ENCODE results near the gene WIPI1. TPM values are rescaled to one million over a fixed set of nuclear protein-coding genes. Genes with fewer than 3 reads are reported as not detected.

The WIPI1 gene
- total and polyA plus RNA-seq, 2 of the 13 experiments (the other 11 are each of a cell fraction or from before 2014, with no cell fraction given): 29.4 to 141 TPM

- Histone ChIP-seq H3K27me3 (ENCODE audit: control insufficient read depth in 1 of 2, insufficient read depth in 2 of 2, low read length in 2 of 2) (no peaks in the 10 kb centered on the region), H3K36me3 (replicated peaks in 1 of 2; ENCODE audit: control insufficient read depth in 1 of 2, insufficient read depth in 2 of 2, low read length in 2 of 2) (peaks cover 15 to 20% of the 10 kb centered on the region in 2 experiments), H3K79me2 (ENCODE audit: insufficient read depth, low read length) (no peaks in the 10 kb centered on the region), H3K9ac (ENCODE audit: insufficient read depth, low read depth, low read length) (no peak overlapping the region), H3K4me3 (replicated peaks in 1 of 3; ENCODE audit: insufficient read depth in 1 of 3, low read depth in 2 of 3, low read length in 3 of 3) (no peak overlapping the region), H3K4me2 (ENCODE audit: low read depth, low read length) (no peak overlapping the region), H4K20me1 (ENCODE audit: insufficient read depth, low read length) (no peaks in the 10 kb centered on the region), H3K27ac (ENCODE audit: extremely low read length, insufficient read depth, low read length) (no peak overlapping the region), H3K9me3 (ENCODE audit: low read length) (no peaks in the 10 kb centered on the region), H3K4me1 (ENCODE audit: insufficient read depth, low read length) (no peaks in the 10 kb centered on the region), H2AFZ (ENCODE audit: low read length) (no peak overlapping the region)
- CTCF ChIA-PET (ENCODE audit: low intra/inter-chr PET ratio, low total read pairs): no interaction called here
- POLR2A ChIA-PET: no interaction called here
- DNase-seq (ENCODE audit: low spot score): no peak
- intact Hi-C loops (cut with micrococcal nuclease; ENCODE audit: unreplicated experiment) (no loop called here), in situ Hi-C loops (cut with HindIII; ENCODE audit: extremely low pct_ligation_motif_present, low pct_unique_long_range_greater_than_20kb) (no loop called here)
- ATAC-seq: no peak
- no peak for FAIRE-seq
- TF ChIP-seq TCF12 (IDR thresholded peaks at IDR 0.05) (no peak), TCF12 (CRISPR knock-in tag; IDR thresholded peaks at IDR 0.05) (no peak), SMC3 (IDR thresholded peaks at IDR 0.05; ENCODE audit: low read length) (no peak), KAT8 (CRISPR knock-in tag; IDR thresholded peaks at IDR 0.05) (no peak), DNMT1 (CRISPR knock-in tag; IDR thresholded peaks at IDR 0.05) (no peak), TAF15 (IDR thresholded peaks at IDR 0.05; ENCODE audit: low read depth, low read length, poor library complexity, severe bottlenecking) (no peak), NONO (IDR thresholded peaks at IDR 0.05) (no peak), NONO (CRISPR knock-in tag; conservative IDR thresholded peaks at IDR 0.05) (no peak), ZNF460 (CRISPR knock-in tag; IDR thresholded peaks at IDR 0.05; ENCODE audit: borderline replicate concordance) (no peak), ZNF224 (CRISPR knock-in tag; IDR thresholded peaks at IDR 0.05) (no peak), SMARCE1 (IDR thresholded peaks at IDR 0.05; ENCODE audit: borderline replicate concordance) (no peak), PITX1 (CRISPR knock-in tag; IDR thresholded peaks at IDR 0.05) (no peak), NFE2L1 (CRISPR knock-in tag; IDR thresholded peaks at IDR 0.05; ENCODE audit: borderline replicate concordance) (no peak), KLF6 (CRISPR knock-in tag; IDR thresholded peaks at IDR 0.05) (no peak)
- TF ChIP-seq, protein P1, sequence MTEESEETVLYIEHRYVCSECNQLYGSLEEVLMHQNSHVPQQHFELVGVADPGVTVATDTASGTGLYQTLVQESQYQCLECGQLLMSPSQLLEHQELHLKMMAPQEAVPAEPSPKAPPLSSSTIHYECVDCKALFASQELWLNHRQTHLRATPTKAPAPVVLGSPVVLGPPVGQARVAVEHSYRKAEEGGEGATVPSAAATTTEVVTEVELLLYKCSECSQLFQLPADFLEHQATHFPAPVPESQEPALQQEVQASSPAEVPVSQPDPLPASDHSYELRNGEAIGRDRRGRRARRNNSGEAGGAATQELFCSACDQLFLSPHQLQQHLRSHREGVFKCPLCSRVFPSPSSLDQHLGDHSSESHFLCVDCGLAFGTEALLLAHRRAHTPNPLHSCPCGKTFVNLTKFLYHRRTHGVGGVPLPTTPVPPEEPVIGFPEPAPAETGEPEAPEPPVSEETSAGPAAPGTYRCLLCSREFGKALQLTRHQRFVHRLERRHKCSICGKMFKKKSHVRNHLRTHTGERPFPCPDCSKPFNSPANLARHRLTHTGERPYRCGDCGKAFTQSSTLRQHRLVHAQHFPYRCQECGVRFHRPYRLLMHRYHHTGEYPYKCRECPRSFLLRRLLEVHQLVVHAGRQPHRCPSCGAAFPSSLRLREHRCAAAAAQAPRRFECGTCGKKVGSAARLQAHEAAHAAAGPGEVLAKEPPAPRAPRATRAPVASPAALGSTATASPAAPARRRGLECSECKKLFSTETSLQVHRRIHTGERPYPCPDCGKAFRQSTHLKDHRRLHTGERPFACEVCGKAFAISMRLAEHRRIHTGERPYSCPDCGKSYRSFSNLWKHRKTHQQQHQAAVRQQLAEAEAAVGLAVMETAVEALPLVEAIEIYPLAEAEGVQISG (CRISPR knock-in tag; IDR thresholded peaks at IDR 0.05): no peak
- TF ChIP-seq, protein P2, sequence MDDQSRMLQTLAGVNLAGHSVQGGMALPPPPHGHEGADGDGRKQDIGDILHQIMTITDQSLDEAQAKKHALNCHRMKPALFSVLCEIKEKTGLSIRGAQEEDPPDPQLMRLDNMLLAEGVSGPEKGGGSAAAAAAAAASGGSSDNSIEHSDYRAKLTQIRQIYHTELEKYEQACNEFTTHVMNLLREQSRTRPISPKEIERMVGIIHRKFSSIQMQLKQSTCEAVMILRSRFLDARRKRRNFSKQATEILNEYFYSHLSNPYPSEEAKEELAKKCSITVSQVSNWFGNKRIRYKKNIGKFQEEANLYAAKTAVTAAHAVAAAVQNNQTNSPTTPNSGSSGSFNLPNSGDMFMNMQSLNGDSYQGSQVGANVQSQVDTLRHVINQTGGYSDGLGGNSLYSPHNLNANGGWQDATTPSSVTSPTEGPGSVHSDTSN (CRISPR knock-in tag; IDR thresholded peaks at IDR 0.05; ENCODE audit: borderline replicate concordance): no peak
- 95% methylated on average over 9 of the region's 9 CpGs for WGBS (ENCODE audit: low lambda C conversion rate)
- BruUV-seq (replicated peaks): no TSS peak
Measured at GRCh38 chr17:68421486-68421885, 35.8 kb downstream of the WIPI1 start.

Data from HepG2 (cell line).